Measurements from ENCODE around the gene KRT39.

The KRT39 gene

GRCh38 chr17:40980117-40980516, 13.4 kb upstream of the KRT39 start:
- DNase-seq: no peak

GRCh38 chr17:40978575-40979151, 11.9 kb upstream of the KRT39 start:
- no peak for DNase-seq

- no peak for DNase-seq
Observed at GRCh38 chr17:40975516-40975915, 8.8 kb upstream of the KRT39 start.

GRCh38 chr17:40974366-40974765, 7.6 kb upstream of the KRT39 start:
- DNase-seq: no peak

GRCh38 chr17:40967582-40967981, 834 bp upstream of the KRT39 start:
- DNase-seq: no peak

- peak; percentile 63 for DNase-seq
Observed at GRCh38 chr17:40963838-40964237, 2.9 kb downstream of the KRT39 start.

GRCh38 chr17:40962059-40962561, 4.6 kb downstream of the KRT39 start:
- peak; percentile 85 for DNase-seq

GRCh38 chr17:40961591-40961990, 5.2 kb downstream of the KRT39 start:
- no peak for DNase-seq

GRCh38 chr17:40960144-40960543, 6.6 kb downstream of the KRT39 start:
- DNase-seq: no peak

GRCh38 chr17:40958086-40958953, 8.4 kb downstream of the KRT39 start:
- DNase-seq: no peak

GRCh38 chr17:40956401-40957254, 10.1 kb downstream of the KRT39 start:
- no peak for DNase-seq

- no peak for DNase-seq
Observed at GRCh38 chr17:40953881-40954280, 12.9 kb downstream of the KRT39 start.

GRCh38 chr17:40952661-40953060, 14.1 kb downstream of the KRT39 start:
- peak; percentile 21 for DNase-seq

- no peak for DNase-seq
Observed at GRCh38 chr17:40952154-40952553, 14.6 kb downstream of the KRT39 start.

- DNase-seq: no peak
Observed at GRCh38 chr17:40951011-40951622, 15.6 kb downstream of the KRT39 start.

GRCh38 chr17:40950176-40950575, 16.6 kb downstream of the KRT39 start:
- DNase-seq: no peak

- peak; percentile 47 for DNase-seq
Observed at GRCh38 chr17:40949418-40949817, 17.3 kb downstream of the KRT39 start.

- DNase-seq: no peak
Observed at GRCh38 chr17:40947929-40948328, 18.8 kb downstream of the KRT39 start.

- no peak for DNase-seq
Observed at GRCh38 chr17:40945414-40945813, 21.3 kb downstream of the KRT39 start.

- no peak for DNase-seq
Observed at GRCh38 chr17:40944531-40944930, 22.2 kb downstream of the KRT39 start.

GRCh38 chr17:40942553-40942952, 24.2 kb downstream of the KRT39 start:
- DNase-seq: no peak

GRCh38 chr17:40940266-40940665, 26.5 kb downstream of the KRT39 start:
- no peak for DNase-seq

GRCh38 chr17:40938981-40939380, 27.8 kb downstream of the KRT39 start:
- DNase-seq: no peak
